DMS114 treated with DMSO at 0.1 percent for 48 hours (cell line): ENCODE results near the gene CCDC40.
"Not testable (repeated sequence)": the region's sequence is repeated elsewhere in the genome, so short reads cannot be mapped to it uniquely, and the experiment has no call there.

Source experiments
- DNase-seq: peaks from one replicate; lab custom pipeline; 2025; ENCODE audit not compliant: unreplicated experiment; lab: John Stamatoyannopoulos, UW

The CCDC40 gene

GRCh38 chr17:80035937-80036714 lies at the start of gene CCDC40:
Gene CCDC40, plus strand, starts transcription at chr17:80036642. Its CDS starts 21 bp downstream, at chr17:80036663.
- peak; percentile 31 for DNase-seq

- no peak for DNase-seq
Observed at GRCh38 chr17:79987187-79987934, 49.1 kb upstream of the CCDC40 start.

GRCh38 chr17:79987935-79988184 lies 48.6 kb upstream of the CCDC40 start:
- DNase-seq: no peak

GRCh38 chr17:79988185-79988971 lies 48.1 kb upstream of the CCDC40 start:
- DNase-seq: no peak

- no peak for DNase-seq
Observed at GRCh38 chr17:79989106-79989835, 47.2 kb upstream of the CCDC40 start.

- DNase-seq: no peak
Observed at GRCh38 chr17:79990051-79990592, 46.3 kb upstream of the CCDC40 start.

GRCh38 chr17:79990704-79991103 lies 45.7 kb upstream of the CCDC40 start:
- no peak for DNase-seq

- peak; percentile 52 for DNase-seq
Observed at GRCh38 chr17:79991140-79991923, 45.1 kb upstream of the CCDC40 start.

GRCh38 chr17:79991924-79992648 lies 44.4 kb upstream of the CCDC40 start:
- DNase-seq: no peak

- DNase-seq: no peak
Observed at GRCh38 chr17:79992649-79993389, 43.6 kb upstream of the CCDC40 start.

- no peak for DNase-seq
Observed at GRCh38 chr17:79993390-79994227, 42.8 kb upstream of the CCDC40 start.

GRCh38 chr17:79994228-79994569 lies 42.2 kb upstream of the CCDC40 start:
- DNase-seq: not testable (repeated sequence)

- DNase-seq: no peak
Observed at GRCh38 chr17:79994602-79995001, 41.8 kb upstream of the CCDC40 start.

GRCh38 chr17:79995696-79996095 lies 40.7 kb upstream of the CCDC40 start:
- no peak for DNase-seq

GRCh38 chr17:79996291-79996690 lies 40.2 kb upstream of the CCDC40 start:
- no peak for DNase-seq

- no peak for DNase-seq
Observed at GRCh38 chr17:79997011-79997660, 39.3 kb upstream of the CCDC40 start.

GRCh38 chr17:80000136-80000535 lies 36.3 kb upstream of the CCDC40 start:
- no peak for DNase-seq
